Lung microvascular endothelial cell (primary cell): Measurements from ENCODE around the gene MYH7B. TPM values are rescaled to one million over a fixed set of nuclear protein-coding genes. Genes with fewer than 3 reads are reported as not detected.

Source experiments
- DNase-seq, 2 donors: peaks; one replicate each; pipeline versions ENCODE4 v3.0.0 to v3.0.0-alpha.2; 2010; ENCODE audit warnings: low read depth in 2 of 2
- total RNA-seq: library from RNA; depleted of rRNA; stranded (reverse); fragments of >200 nt; gene quantifications from 2 replicates; pipeline ENCODE4 v1.2.1, GENCODE V29; 2014

The MYH7B gene
- total RNA-seq, 1 donor from 2014 or later: under 0.01 TPM

DNA sequence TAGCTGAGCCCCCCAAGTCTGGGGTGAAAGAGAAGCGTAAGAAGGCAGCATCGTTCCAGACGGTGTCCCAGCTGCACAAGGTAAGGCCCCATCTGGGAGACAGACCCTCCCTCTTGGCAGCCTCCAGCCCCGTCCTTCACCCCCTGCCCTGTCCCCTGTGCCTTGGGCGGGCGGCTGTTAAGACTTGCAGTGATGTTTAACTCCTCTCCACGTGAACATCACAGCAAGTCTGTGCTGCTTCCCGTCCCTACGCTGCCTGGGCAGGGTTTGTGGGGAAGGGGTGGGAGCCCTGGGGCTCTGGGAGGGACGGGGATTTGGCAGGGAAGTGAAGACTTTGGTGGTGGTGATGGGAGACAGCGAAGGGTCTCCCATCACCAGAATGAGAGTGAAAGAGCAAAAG, 34.6 kb downstream of the MYH7B start:
- no peak for DNase-seq

DNA sequence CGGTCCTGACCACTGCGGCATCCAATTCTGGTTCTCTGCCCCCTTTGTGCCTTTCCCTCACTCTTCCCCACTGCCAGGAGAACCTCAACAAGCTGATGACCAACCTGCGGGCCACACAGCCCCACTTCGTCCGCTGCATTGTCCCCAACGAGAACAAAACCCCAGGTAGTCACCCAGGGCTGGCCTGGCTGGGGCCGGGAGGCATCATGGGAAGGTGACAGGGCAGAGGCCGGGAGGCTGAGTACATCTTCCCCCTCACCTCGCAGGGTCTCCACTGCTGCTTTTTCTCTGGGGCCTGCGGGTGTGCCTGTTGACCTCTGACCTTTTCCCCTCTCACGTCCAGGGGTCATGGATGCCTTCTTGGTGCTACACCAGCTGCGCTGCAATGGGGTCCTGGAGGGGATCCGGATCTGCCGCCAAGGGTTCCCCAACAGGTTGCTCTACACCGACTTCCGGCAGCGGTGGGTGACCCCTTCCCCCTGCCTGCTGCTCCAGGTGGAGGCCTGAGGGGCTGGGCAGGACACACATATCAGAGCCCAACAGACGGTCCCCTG, 35.1 kb downstream of the MYH7B start:
- DNase-seq: no peak

DNA sequence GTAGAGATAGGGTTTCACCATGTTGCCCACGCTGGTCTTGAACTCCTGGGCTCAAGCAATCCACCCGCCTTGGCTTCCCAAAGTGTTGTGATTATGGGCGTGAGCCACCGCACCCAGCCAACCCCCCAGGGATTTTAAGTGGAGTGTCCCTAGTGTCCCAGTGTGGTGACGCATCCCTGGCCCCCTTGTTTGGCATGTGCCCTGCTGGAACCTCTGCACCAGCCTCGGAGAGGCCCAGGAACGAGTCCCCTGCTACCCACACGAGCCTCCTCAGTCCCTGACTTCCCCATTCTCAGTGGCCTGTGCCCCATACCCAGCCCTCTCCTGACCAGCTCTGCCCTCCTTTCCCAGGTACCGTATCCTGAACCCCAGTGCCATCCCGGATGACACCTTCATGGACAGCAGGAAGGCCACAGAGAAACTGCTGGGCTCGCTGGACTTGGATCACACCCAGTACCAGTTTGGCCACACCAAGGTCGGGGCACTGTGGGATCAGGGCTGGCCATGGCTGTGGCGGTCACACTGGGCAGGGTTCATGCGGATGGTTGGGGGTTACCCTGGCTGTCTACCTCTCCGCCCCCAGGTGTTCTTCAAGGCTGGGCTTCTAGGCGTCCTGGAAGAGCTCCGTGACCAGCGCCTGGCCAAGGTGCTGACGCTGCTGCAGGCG, 37.2 kb downstream of the MYH7B start:
- no peak for DNase-seq

DNA sequence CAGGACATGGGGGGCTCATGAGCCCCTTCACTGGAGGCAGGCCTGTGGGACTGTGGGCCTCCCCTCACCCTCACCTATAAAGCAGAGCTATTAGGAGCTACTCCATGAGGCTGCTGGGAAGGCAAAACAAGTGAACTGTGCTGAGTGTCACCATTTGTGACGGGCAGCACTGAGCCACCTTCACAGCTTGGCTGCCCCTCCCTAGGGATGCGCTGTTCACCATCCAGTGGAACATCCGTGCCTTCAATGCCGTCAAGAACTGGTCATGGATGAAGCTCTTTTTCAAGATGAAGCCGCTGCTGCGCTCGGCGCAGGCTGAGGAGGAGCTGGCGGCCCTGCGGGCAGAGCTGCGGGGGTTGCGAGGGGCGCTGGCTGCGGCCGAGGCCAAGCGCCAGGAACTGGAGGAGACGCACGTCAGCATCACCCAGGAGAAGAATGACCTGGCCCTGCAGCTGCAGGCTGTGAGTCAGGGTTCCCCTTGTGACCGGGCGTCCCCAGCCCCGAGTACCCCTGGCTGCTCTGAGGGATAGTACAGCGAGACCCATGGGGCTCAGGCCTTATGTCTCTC, 38.4 kb downstream of the MYH7B start:
- no peak for DNase-seq

DNA sequence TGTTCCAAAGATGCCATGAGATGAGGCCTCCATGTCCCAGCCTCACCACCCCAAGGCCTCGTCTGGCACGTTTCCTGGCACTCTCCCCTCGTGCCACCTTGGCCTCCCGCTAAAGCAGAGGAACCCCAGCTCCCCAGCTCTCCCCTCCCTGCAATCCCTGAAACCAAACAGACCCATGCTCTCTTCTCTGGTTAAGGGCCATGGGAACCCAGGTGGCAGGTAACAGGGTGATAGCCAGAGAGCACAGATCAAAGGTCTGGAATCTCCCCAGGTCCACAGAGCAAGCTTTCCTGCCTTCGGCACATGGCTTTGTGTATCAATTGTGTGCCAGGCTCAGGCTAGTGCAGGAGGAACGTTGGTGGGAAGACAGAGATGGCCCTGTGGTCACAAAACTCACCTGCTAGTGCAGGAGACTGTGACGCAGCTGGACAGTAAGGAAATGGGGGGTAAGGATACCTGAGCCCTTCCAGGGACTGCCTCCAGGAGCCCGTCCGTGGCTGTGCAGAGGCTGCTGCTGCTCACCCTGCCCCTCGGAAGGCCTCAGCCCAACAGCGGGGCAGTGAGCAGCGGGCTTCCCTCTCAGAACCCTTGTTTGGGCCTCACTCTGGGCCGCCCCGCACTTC, 39.0 kb downstream of the MYH7B start:
- DNase-seq: no peak

DNA sequence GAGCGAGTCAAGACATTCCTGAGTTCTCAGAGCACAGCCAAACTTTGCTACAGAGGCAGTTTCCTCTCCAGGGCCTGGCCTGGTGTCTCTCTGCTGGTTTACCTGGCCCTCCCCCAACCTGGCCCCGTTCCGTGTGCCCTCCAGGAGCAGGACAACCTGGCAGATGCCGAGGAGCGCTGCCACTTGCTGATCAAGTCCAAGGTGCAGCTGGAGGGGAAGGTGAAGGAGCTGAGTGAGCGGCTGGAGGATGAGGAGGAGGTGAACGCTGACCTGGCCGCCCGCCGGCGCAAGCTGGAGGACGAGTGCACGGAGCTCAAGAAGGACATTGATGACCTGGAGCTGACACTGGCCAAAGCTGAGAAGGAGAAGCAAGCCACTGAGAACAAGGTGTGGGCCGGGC, 39.5 kb downstream of the MYH7B start:
- no peak for DNase-seq

DNA sequence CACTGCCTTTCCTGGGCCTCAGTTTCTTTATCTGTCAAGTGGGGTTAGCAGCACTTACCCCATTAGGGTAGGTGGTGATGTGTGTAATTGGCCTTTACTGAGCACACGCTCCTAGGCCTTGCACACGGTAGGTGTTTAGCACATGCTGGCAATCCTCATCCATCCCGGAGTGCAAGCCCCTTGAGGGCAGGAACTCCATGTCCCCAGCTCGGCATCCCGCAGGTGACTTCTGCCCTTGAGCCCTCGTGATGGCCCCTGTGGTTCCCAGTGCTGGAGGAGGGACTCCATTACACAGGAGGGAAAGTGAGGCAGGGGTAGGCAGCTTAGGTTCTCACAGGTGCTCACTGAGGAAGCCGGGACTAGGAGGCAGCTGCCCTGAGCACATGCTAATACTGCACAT, 40.0 kb downstream of the MYH7B start:
- DNase-seq: no peak

DNA sequence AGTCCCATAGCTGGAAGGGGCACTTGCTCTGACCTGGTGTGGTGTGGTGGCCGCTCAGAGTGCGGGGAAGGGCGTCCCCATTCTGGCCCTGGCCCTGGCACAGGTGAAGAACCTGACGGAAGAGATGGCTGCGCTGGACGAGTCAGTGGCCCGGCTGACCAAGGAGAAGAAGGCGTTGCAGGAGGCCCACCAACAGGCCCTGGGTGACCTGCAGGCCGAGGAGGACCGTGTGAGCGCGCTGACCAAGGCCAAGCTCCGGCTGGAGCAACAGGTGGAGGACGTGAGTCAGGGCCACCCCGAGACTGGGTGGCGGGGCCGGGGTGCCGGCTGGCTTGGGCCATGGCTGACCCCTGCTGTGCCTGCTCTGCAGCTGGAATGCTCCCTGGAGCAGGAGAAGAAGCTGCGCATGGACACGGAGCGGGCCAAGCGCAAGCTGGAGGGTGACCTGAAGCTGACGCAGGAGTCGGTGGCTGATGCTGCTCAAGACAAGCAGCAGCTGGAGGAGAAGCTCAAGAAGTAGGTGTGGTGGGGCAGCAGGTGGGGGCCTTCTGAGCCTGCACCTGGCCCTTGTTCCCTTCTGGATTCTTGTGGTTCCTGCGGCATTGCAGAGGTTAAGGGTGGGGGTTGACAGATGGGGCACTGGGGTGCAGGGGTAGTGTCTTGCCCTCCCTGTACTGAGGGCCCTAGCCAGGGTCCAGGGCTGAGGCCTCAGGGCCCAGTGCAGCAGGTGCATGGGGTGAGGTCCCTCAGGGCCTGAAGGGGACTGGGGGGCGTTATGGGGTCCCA, 40.8 kb downstream of the MYH7B start:
- no peak for DNase-seq

DNA sequence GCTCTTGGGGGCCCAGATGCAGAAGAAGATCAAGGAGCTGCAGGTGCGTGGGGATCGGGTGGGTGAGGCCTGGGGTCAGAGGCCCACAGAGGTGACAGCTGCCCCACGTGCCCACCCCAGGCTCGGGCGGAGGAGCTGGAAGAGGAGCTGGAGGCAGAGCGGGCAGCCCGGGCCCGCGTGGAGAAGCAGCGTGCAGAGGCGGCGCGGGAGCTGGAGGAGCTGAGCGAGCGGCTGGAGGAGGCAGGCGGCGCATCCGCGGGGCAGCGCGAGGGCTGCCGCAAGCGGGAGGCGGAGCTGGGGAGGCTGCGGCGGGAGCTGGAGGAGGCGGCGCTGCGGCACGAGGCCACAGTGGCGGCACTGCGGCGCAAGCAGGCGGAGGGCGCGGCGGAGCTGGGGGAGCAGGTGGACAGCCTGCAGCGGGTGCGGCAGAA, 41.5 kb downstream of the MYH7B start:
- DNase-seq: no peak

DNA sequence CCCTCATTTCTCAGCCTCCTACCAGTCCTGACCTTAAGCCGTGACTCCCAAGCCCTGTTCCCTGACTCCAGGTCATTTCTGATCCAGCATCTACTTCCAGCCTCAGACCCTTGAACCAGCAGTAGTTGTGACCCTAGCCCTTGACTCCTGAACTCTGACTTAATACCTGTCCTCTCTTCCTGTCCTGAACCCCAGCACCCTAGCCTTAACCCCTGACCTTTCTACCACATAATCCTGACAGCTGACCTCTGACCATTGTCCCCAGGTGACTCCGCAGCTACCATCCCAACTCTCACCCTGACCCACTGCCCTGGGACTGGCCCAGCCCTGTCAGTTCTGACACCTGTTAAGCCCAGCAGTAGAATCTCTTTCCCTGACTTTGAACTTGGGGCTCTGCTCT, 42.1 kb downstream of the MYH7B start:
- no peak for DNase-seq

DNA sequence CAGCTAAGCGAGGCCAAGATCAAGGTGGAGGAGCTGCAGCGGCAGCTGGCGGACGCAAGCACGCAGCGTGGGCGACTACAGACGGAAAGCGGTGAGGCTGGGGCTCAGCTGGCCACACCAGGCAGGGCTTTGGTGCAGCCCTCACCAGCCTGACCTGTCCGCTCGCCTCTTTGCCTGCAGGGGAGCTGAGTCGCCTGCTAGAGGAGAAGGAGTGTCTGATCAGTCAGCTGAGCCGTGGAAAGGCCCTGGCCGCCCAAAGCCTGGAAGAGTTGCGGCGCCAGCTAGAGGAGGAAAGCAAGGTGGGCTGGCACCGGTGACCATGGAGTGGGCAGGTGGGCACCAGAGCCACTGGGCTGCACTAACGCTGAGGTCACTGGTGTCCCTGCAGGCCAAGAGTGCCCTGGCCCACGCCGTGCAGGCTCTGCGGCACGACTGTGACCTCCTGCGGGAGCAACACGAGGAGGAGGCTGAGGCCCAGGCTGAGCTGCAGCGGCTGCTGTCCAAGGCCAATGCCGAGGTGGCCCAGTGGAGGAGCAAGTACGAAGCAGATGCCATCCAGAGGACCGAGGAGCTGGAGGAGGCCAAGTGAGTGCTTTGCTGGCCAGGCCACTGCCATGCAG, 42.8 kb downstream of the MYH7B start:
- DNase-seq: no peak

DNA sequence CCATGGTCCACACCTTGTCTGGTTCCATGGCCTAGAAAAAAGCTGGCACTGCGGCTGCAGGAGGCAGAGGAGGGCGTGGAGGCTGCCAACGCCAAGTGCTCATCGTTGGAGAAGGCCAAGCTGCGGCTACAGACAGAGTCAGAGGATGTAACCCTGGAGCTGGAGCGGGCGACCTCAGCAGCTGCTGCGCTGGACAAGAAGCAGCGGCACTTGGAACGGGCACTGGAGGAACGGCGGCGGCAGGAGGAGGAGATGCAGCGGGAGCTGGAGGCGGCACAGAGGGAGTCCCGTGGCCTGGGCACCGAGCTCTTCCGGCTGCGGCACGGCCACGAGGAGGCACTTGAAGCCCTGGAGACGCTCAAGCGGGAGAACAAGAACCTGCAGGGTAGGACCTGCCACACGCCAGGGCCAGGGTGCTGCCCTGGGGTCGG, 43.4 kb downstream of the MYH7B start:
- DNase-seq: no peak

DNA sequence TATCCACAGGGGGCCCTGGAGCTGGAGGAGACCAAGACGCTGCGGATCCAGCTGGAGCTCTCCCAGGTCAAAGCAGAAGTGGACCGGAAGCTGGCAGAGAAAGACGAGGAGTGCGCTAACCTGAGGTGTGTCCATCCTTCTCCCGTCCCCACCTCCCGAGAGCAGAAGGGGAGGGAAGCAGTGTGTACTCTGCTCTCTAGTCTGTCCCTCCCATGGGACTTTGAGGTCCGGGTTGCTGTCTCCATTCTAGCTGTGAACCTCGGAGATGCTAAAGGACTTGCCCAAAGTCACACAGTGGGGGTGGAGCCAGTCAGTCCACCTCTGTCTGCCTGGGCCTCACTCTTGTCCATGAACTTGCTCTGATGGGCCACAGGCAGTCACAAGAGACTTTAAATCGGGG, 44.1 kb downstream of the MYH7B start:
- DNase-seq: no peak

DNA sequence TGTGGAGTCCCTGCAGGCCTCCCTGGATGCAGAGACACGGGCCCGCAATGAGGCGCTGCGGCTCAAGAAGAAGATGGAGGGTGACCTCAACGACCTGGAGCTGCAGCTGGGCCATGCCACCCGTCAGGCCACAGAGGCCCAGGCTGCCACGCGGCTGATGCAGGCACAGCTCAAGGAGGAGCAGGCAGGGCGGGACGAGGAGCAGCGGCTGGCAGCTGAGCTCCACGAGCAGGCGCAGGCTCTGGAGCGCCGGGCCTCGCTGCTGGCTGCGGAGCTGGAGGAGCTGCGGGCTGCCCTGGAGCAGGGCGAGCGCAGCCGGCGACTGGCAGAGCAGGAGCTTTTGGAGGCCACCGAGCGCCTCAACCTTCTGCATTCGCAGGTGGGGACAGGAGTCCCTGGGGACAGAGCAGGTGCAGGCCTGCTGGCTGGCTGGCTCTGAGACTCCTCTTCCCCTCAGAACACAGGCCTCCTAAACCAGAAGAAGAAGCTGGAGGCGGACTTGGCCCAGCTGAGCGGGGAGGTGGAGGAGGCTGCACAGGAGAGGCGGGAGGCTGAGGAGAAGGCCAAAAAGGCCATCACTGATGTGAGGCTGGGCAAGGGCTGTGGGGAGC, 44.7 kb downstream of the MYH7B start:
- no peak for DNase-seq

DNA sequence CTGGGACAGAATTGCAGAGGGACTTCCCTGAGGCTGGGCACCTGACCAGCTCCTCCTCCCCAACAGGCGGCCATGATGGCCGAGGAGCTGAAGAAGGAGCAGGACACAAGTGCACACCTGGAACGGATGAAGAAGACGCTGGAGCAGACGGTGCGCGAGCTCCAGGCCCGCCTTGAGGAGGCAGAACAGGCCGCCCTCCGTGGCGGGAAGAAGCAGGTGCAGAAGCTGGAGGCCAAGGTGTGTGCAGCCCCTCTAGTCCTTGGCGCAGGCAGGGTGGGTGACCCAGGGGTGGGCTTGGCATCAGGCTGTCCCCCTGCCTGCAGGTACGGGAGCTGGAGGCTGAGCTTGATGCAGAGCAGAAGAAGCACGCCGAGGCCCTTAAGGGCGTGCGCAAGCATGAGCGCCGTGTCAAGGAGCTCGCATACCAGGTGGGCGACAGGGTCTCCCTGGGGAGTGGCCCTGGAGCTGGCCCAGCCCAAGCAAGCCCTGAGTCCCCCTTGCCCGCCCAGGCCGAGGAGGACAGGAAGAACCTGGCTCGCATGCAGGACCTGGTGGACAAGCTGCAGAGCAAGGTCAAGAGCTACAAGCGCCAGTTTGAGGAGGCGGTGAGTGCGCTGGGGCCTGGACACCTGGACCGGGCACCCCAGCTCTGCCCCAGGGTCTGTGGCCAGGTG, 45.4 kb downstream of the MYH7B start:
- no peak for DNase-seq

DNA sequence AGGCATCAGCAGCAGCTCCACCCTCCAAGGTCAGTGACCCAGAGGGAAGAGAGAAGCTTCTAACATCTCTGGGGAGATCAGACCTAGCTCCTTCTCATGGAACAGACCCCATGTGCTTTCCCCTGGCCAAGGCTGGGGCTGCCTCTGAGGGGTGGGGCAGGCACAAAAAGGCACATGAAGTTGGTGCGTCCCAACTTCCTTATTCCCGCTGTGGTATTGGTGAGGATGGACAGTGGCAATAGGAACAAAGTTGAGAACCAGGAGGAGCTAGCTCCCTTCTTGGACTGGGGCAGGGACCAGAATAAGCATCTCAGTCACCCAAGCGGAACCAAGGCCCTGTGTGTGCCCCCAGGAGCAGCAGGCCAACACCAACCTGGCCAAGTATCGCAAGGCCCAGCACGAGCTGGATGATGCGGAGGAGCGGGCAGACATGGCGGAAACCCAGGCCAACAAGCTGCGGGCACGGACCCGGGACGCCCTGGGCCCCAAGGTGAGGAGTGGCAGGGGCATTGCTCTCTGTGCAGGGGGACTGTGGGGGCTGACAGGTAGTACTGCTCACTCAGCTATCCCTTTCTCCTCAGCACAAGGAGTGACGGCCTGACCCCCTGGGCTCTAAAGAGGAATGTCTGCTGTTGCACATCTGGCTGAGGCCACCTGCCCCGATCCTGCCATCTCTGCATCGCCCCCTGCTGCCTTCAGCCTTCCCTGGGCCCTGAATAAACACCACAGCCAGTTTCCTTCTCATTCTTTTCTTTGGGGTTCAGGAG, 46.1 kb downstream of the MYH7B start:
- DNase-seq: peak in 1 of 2 donors; percentile 34

DNA sequence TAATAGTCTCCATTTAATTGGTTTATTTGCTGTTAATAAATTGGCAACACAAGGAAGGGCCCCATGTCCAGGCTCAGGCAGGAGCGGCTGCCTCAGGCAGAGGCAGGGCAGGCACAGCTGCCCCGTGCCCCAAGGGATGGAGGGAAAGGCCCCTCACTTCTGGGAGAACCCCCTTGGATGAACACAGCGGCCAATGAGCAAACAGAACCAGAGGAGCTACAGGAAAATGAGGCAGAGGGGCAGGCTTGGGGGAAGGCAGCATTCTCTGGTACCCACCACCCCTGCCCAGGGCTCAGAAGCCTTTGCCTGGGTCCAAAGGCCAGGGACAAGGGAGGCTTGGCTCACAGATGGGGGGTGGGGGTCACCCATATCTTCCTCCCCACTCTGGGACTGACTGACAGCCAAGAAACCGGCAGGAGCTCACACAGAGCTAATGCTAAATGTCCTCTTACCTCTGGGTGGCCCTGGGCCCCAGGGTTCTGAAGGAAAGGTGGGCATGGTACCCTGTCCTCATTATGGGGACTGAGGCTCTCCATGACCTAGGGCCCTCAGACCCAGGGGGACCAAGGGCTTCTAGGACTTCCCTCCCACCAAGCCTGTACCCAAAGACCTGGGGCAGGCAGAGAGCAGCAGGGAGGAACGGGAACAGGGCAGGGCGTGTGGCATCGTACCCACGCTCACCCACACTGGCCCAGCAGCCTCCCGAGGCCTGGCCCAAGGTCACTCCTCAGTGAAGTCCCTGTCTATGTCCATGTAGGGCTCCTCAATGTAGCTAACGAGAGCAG, 47.0 kb downstream of the MYH7B start:
- DNase-seq: no peak

DNA sequence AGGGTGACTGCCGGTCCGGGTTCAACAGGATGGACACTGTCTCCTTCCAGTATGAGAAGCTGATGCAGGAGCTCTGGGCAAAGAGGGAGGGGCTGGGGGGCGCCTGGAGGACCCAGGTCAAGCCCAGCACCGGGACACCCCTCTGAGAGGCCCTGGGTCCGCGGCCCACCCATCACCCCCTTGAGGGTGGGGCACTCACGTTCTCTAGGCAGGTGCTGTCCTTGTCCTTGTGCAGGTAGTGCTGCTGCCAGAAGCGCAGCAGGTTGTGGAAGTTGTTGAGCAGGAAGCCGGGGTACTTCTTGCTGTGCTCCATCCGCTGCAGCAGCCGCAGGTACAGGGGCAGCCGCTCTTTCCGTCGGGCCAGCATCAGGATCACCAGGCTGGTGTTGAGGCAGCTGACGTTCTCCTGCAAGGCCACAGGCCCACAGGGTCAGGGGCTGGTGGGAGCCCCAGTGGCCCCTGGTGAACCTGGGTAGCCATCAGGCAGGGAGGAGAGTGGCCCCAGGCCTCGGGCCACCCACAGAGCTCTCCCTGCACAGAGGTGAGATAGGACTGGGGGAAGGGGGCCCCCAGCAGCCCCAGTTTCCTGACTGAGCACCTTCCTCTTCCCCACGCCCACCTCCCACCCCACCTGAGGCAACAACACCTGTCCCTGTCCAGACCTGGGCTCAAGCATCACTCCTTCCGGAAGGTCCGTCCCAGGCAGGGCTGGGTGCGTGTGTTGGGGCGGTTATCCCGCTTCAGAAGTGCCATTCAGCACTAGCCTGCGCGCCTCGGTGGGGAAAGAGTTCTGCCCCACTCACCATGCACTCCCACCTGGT, 47.8 kb downstream of the MYH7B start:
- DNase-seq: no peak
